Measurements from ENCODE around the gene EFNB3. TPM values are rescaled to one million over a fixed set of nuclear protein-coding genes. Genes with fewer than 3 reads are reported as not detected.

Gene EFNB3
- total RNA-seq, 1 donor, result 0.43 TPM

GRCh38 chr17:7707858-7708750 is 3.1 kb downstream of the EFNB3 start:
- DNase-seq (ENCODE audit: low read depth), result no peak
- TF ChIP-seq CTCF (IDR thresholded peaks at IDR 0.05; ENCODE audit: insufficient read depth, low read depth, low read length), result no peak
- no peak overlapping the region for H3K4me3 ChIP-seq (ENCODE audit: low read depth, low read length)

- no peak for DNase-seq (ENCODE audit: low read depth)
- TF ChIP-seq CTCF (IDR thresholded peaks at IDR 0.05; ENCODE audit: insufficient read depth, low read depth, low read length), result no peak
- no peak overlapping the region for H3K4me3 ChIP-seq (ENCODE audit: low read depth, low read length)
These were observed 4.0 kb downstream of the EFNB3 start for GRCh38 chr17:7709031-7709430.

- TF ChIP-seq CTCF (IDR thresholded peaks at IDR 0.05; ENCODE audit: insufficient read depth, low read depth, low read length), result no peak
- no peak overlapping the region for H3K4me3 ChIP-seq (ENCODE audit: low read depth, low read length)
- no peak for DNase-seq (ENCODE audit: low read depth)
These were observed 5.3 kb downstream of the EFNB3 start for GRCh38 chr17:7710301-7710700.

GRCh38 chr17:7711051-7711755 is 6.2 kb downstream of the EFNB3 start:
- no peak for DNase-seq (ENCODE audit: low read depth)
- TF ChIP-seq CTCF (IDR thresholded peaks at IDR 0.05; ENCODE audit: insufficient read depth, low read depth, low read length), result no peak
- H3K4me3 ChIP-seq (ENCODE audit: low read depth, low read length), result no peak overlapping the region

- no peak for DNase-seq (ENCODE audit: low read depth)
- H3K4me3 ChIP-seq (ENCODE audit: low read depth, low read length), result no peak overlapping the region
- no peak for TF ChIP-seq CTCF (IDR thresholded peaks at IDR 0.05; ENCODE audit: insufficient read depth, low read depth, low read length)
These were observed 7.2 kb downstream of the EFNB3 start for GRCh38 chr17:7712111-7712771.

GRCh38 chr17:7713782-7714181 is 8.8 kb downstream of the EFNB3 start:
- H3K4me3 ChIP-seq (ENCODE audit: low read depth, low read length), result no peak overlapping the region
- no peak for TF ChIP-seq CTCF (IDR thresholded peaks at IDR 0.05; ENCODE audit: insufficient read depth, low read depth, low read length)
- DNase-seq (ENCODE audit: low read depth), result no peak
